GM12892 (cell line): Measurements from ENCODE around the gene EMILIN2.

Experiments used
- POLR2A ChIP-seq: IDR thresholded peaks from 2 replicates; pipeline ENCODE4 v1.6.1; 2011; ENCODE audit warnings: low read depth, low read length, control low read depth
- POLR2AphosphoS5 ChIP-seq: IDR thresholded peaks from 2 replicates; pipeline ENCODE4 v1.6.1; 2011; ENCODE audit warnings: low read depth, low read length, control low read depth
- TAF1 ChIP-seq: IDR thresholded peaks from 2 replicates; pipeline ENCODE4 v1.6.1; 2011; ENCODE audit warnings: low read depth, mild to moderate bottlenecking, control low read depth, low read length, borderline replicate concordance

GRCh38 chr18:2853173-2853925, 6.5 kb downstream of the EMILIN2 start:
- TF ChIP-seq POLR2A, result no peak
- TF ChIP-seq TAF1, result no peak
- TF ChIP-seq POLR2AphosphoS5, result no peak
